IgD-negative memory B cell (primary cell): ENCODE measurements around the gene MYL10. TPM values are rescaled to one million over a fixed set of nuclear protein-coding genes. Genes with fewer than 3 reads are reported as not detected.
"Not testable (repeated sequence)": the region's sequence is repeated elsewhere in the genome, so short reads cannot be mapped to it uniquely, and the experiment has no call there.

Experiments used
- H3K27ac Mint-ChIP-seq, 3 donors: one replicate each; pipeline ENCODE4 v1.8.0; 2020 to 2022; ENCODE audit warnings: mild to moderate bottlenecking in 3 of 3, mixed read lengths in 3 of 3, moderate library complexity in 1 of 3
- H3K27me3 Mint-ChIP-seq: one replicate; pipeline ENCODE4 v1.8.0; 2021; ENCODE audit warnings: mixed read lengths
- H3K36me3 Mint-ChIP-seq: one replicate; pipeline ENCODE4 v1.8.0; 2020; ENCODE audit warnings: mild to moderate bottlenecking, mixed read lengths
- H3K4me1 Mint-ChIP-seq, 3 donors: one replicate each; pipeline ENCODE4 v1.8.0; 2020 to 2022; ENCODE audit warnings: mixed read lengths in 3 of 3, mild to moderate bottlenecking in 1 of 3
- H3K4me3 Mint-ChIP-seq, 4 donors: one replicate each; pipeline ENCODE4 v1.8.0; 2020 to 2022; ENCODE audit warnings: mild to moderate bottlenecking in 4 of 4, mixed read lengths in 4 of 4, moderate library complexity in 3 of 4
- H3K9me3 Mint-ChIP-seq, 3 donors: one replicate each; pipeline ENCODE4 v1.8.0; 2020 to 2021; ENCODE audit warnings: mixed read lengths in 3 of 3, mild to moderate bottlenecking in 1 of 3
- polyA plus RNA-seq: library from polyadenylated mRNA; unstranded; fragments of 300-500 nt; fragmentation: Illumina TruSeq; gene quantifications from one replicate; pipeline ENCODE4 v1.2.3, GENCODE V29; 2021

MYL10 gene
- polyA plus RNA-seq, 1 donor from 2014 or later: not detected

GRCh38 chr7:101666293-101666692 is 37.2 kb upstream of the MYL10 start:
- Mint-ChIP-seq H3K36me3 (no peaks in the 10 kb centered on the region), H3K4me3 (no peak overlapping the region), H3K9me3 (peaks cover 0 to 11% (median 2%) of the 10 kb centered on the region in 3 donors), H3K27me3 (peaks cover 10% of the 10 kb centered on the region), H3K27ac (no peak overlapping the region), H3K4me1 (no peaks in the 10 kb centered on the region)

- H3K36me3 Mint-ChIP-seq: no peaks in the 10 kb centered on the region
- peaks cover 0 to 11% (median 2%) of the 10 kb centered on the region in 3 donors for H3K9me3 Mint-ChIP-seq
- peaks cover 11% of the 10 kb centered on the region for H3K27me3 Mint-ChIP-seq
- H3K4me3 Mint-ChIP-seq: no peak overlapping the region
- H3K4me1 Mint-ChIP-seq: no peaks in the 10 kb centered on the region
- H3K27ac Mint-ChIP-seq: no peak overlapping the region
These were observed 35.9 kb upstream of the MYL10 start for GRCh38 chr7:101664893-101665471.

- H3K9me3 Mint-ChIP-seq: peaks cover 0 to 11% (median 2%) of the 10 kb centered on the region in 3 donors
- H3K4me1 Mint-ChIP-seq: no peaks in the 10 kb centered on the region
- peaks cover 11% of the 10 kb centered on the region for H3K27me3 Mint-ChIP-seq
These were observed 35.3 kb upstream of the MYL10 start for GRCh38 chr7:101664436-101664835.

GRCh38 chr7:101663747-101664146 is 34.7 kb upstream of the MYL10 start:
- peaks cover 16% of the 10 kb centered on the region for H3K27me3 Mint-ChIP-seq
- H3K27ac Mint-ChIP-seq: no peak overlapping the region
- H3K4me3 Mint-ChIP-seq: no peak overlapping the region
- peaks cover 0 to 11% (median 2%) of the 10 kb centered on the region in 3 donors for H3K9me3 Mint-ChIP-seq
- no peaks in the 10 kb centered on the region for H3K4me1 Mint-ChIP-seq
- H3K36me3 Mint-ChIP-seq: no peaks in the 10 kb centered on the region

More at GRCh38 chr7:101664436-101664835, 35.3 kb upstream of the MYL10 start:
- Mint-ChIP-seq H3K36me3 (no peaks in the 10 kb centered on the region), H3K4me3 (no peak overlapping the region), H3K27ac (no peak overlapping the region)

- Mint-ChIP-seq H3K27ac (no peak overlapping the region), H3K36me3 (peaks cover 2% of the 10 kb centered on the region), H3K9me3 (peaks cover 0 to 11% (median 2%) of the 10 kb centered on the region in 3 donors), H3K4me1 (no peaks in the 10 kb centered on the region), H3K4me3 (no peak overlapping the region), H3K27me3 (peaks cover 12% of the 10 kb centered on the region)
These were observed 33.4 kb upstream of the MYL10 start for GRCh38 chr7:101662447-101662998.

- no peak overlapping the region for H3K4me3 Mint-ChIP-seq
These were observed 30.6 kb upstream of the MYL10 start for GRCh38 chr7:101659706-101660105.

GRCh38 chr7:101657171-101657570 is 28.1 kb upstream of the MYL10 start:
- Mint-ChIP-seq H3K27me3 (peaks cover 20% of the 10 kb centered on the region), H3K4me1 (peaks cover 0 to 2% (median 0%) of the 10 kb centered on the region in 3 donors), H3K4me3 (no peak overlapping the region), H3K36me3 (peaks cover 2% of the 10 kb centered on the region), H3K9me3 (peaks cover 0 to 4% (median 0%) of the 10 kb centered on the region in 3 donors), H3K27ac (peak overlapping the region in 1 of 3 donors; percentile 31)

More at GRCh38 chr7:101659706-101660105, 30.6 kb upstream of the MYL10 start:
- H3K9me3 Mint-ChIP-seq: peaks cover 0 to 11% (median 0%) of the 10 kb centered on the region in 3 donors
- peaks cover 2% of the 10 kb centered on the region for H3K36me3 Mint-ChIP-seq
- no peak overlapping the region for H3K27ac Mint-ChIP-seq
- H3K4me1 Mint-ChIP-seq: peaks cover 0 to 2% (median 0%) of the 10 kb centered on the region in 3 donors
- peaks cover 16% of the 10 kb centered on the region for H3K27me3 Mint-ChIP-seq

GRCh38 chr7:101651112-101651511 is 22.0 kb upstream of the MYL10 start:
- no peak overlapping the region for H3K4me3 Mint-ChIP-seq
- no peaks in the 10 kb centered on the region for H3K9me3 Mint-ChIP-seq
- H3K4me1 Mint-ChIP-seq: no peaks in the 10 kb centered on the region
- no peak overlapping the region for H3K27ac Mint-ChIP-seq
- peaks cover 20% of the 10 kb centered on the region for H3K27me3 Mint-ChIP-seq
- H3K36me3 Mint-ChIP-seq: no peaks in the 10 kb centered on the region

GRCh38 chr7:101650579-101651081 is 21.5 kb upstream of the MYL10 start:
- Mint-ChIP-seq H3K4me3 (no peak overlapping the region), H3K27ac (no peak overlapping the region), H3K36me3 (no peaks in the 10 kb centered on the region), H3K4me1 (no peaks in the 10 kb centered on the region), H3K27me3 (peaks cover 20% of the 10 kb centered on the region), H3K9me3 (no peaks in the 10 kb centered on the region)

GRCh38 chr7:101647876-101648275 is 18.8 kb upstream of the MYL10 start:
- not testable (repeated sequence) for H3K27ac Mint-ChIP-seq, H3K9me3 Mint-ChIP-seq

GRCh38 chr7:101645951-101646350 is 16.9 kb upstream of the MYL10 start:
- Mint-ChIP-seq H3K27me3 (peaks cover 16% of the 10 kb centered on the region), H3K4me3 (no peak overlapping the region), H3K4me1 (no peaks in the 10 kb centered on the region), H3K27ac (no peak overlapping the region), H3K36me3 (no peaks in the 10 kb centered on the region), H3K9me3 (no peaks in the 10 kb centered on the region)

More at GRCh38 chr7:101647876-101648275, 18.8 kb upstream of the MYL10 start:
- not testable (repeated sequence) for H3K36me3 Mint-ChIP-seq, H3K4me3 Mint-ChIP-seq, H3K4me1 Mint-ChIP-seq
- peaks cover 18% of the 10 kb centered on the region for H3K27me3 Mint-ChIP-seq

- Mint-ChIP-seq H3K9me3 (no peaks in the 10 kb centered on the region), H3K36me3 (peaks cover 1% of the 10 kb centered on the region), H3K4me1 (no peaks in the 10 kb centered on the region), H3K27ac (no peak overlapping the region), H3K4me3 (no peak overlapping the region), H3K27me3 (peaks cover 7% of the 10 kb centered on the region)
These were observed 15.8 kb upstream of the MYL10 start for GRCh38 chr7:101644879-101645278.

GRCh38 chr7:101639127-101639526 is 10.0 kb upstream of the MYL10 start:
- not testable (repeated sequence) for H3K4me1 Mint-ChIP-seq, H3K36me3 Mint-ChIP-seq, H3K27me3 Mint-ChIP-seq, H3K9me3 Mint-ChIP-seq, H3K27ac Mint-ChIP-seq, H3K4me3 Mint-ChIP-seq

- Mint-ChIP-seq H3K27ac (no peak overlapping the region), H3K4me3 (no peak overlapping the region)
These were observed 7.9 kb upstream of the MYL10 start for GRCh38 chr7:101636822-101637623.

GRCh38 chr7:101635484-101635883 is 6.4 kb upstream of the MYL10 start:
- peaks cover 0 to 9% (median 2%) of the 10 kb centered on the region in 3 donors for H3K9me3 Mint-ChIP-seq
- H3K36me3 Mint-ChIP-seq: peaks cover 3% of the 10 kb centered on the region
- no peak overlapping the region for H3K27ac Mint-ChIP-seq
- H3K4me3 Mint-ChIP-seq: no peak overlapping the region
- peaks cover 4% of the 10 kb centered on the region for H3K27me3 Mint-ChIP-seq
- no peaks in the 10 kb centered on the region for H3K4me1 Mint-ChIP-seq

More at GRCh38 chr7:101636822-101637623, 7.9 kb upstream of the MYL10 start:
- peaks cover 0 to 9% (median 2%) of the 10 kb centered on the region in 3 donors for H3K9me3 Mint-ChIP-seq
- peaks cover 3% of the 10 kb centered on the region for H3K36me3 Mint-ChIP-seq
- H3K4me1 Mint-ChIP-seq: no peaks in the 10 kb centered on the region
- peaks cover 4% of the 10 kb centered on the region for H3K27me3 Mint-ChIP-seq
